ENCODE measurements around the gene NEK1.

DNA sequence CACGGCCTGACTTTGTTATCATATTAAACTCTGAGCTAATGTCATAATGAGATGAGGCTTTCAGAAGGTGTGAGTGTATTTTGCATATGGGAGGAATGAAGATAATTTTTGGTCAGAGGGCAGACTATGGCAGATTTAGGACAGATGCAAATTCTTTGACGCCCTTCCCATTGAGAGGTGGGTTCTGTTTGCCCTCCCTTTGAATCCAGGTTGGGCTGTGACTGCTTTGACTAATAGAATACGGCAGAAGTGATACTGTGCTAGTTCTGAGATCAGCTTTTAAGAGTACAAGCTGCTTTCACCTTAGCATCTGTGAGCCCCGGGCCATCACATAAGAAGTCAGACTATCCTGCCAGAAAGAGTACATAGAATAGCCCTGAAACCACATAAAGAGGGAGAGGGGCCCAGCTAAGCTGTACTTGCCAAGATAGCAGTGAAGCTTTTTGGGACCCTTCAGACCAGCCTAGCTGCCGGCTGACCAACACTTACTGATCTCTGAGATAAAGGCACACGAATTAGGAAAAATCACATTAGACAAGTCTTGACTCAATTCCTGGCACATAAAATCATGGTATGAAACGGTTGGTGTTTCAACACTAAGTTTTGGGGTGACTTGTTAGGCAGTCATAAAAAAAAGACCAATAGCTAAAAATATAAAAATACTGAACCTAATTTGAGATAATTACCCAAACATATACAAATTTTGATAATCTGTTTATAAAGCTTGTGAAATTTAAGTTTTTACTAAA lies 174.9 kb downstream of the NEK1 start:
- TF ChIP-seq, protein P1, sequence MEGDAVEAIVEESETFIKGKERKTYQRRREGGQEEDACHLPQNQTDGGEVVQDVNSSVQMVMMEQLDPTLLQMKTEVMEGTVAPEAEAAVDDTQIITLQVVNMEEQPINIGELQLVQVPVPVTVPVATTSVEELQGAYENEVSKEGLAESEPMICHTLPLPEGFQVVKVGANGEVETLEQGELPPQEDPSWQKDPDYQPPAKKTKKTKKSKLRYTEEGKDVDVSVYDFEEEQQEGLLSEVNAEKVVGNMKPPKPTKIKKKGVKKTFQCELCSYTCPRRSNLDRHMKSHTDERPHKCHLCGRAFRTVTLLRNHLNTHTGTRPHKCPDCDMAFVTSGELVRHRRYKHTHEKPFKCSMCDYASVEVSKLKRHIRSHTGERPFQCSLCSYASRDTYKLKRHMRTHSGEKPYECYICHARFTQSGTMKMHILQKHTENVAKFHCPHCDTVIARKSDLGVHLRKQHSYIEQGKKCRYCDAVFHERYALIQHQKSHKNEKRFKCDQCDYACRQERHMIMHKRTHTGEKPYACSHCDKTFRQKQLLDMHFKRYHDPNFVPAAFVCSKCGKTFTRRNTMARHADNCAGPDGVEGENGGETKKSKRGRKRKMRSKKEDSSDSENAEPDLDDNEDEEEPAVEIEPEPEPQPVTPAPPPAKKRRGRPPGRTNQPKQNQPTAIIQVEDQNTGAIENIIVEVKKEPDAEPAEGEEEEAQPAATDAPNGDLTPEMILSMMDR (IDR thresholded peaks at IDR 0.05; ENCODE audit: insufficient read depth, low read depth, low read length), result no peak
- no peak for TF ChIP-seq EZH2 (IDR thresholded peaks at IDR 0.05; ENCODE audit: insufficient read depth, low read length)

All from astrocyte (in vitro differentiated cells and primary cell).